NT2/D1 (cell line): ENCODE measurements around the gene UTP4.

Experiments used
- DNase-seq: peaks from one replicate; pipeline ENCODE4 v3.0.0-alpha.2; 2011; ENCODE audit warnings: low read depth, low spot score
- H3K27me3 ChIP-seq: 2 replicates; pipeline ENCODE4 v1.6.0; 2011; ENCODE audit warnings: mild to moderate bottlenecking; ENCODE audit not compliant: insufficient read length, insufficient read depth
- H3K36me3 ChIP-seq: 2 replicates; pipeline ENCODE4 v1.6.1; 2011; ENCODE audit warnings: mild to moderate bottlenecking, low read length, mixed read lengths; ENCODE audit not compliant: insufficient read depth, insufficient read length
- H3K4me1 ChIP-seq: 2 replicates; pipeline ENCODE4 v1.5.1; 2011; ENCODE audit not compliant: insufficient read depth, insufficient read length
- H3K4me3 ChIP-seq: 2 replicates; pipeline ENCODE4 v1.5.1; 2011; ENCODE audit warnings: low read depth; ENCODE audit not compliant: insufficient read length
- H3K9ac ChIP-seq: 2 replicates; pipeline ENCODE4 v1.6.0; 2011; ENCODE audit warnings: low read depth; ENCODE audit not compliant: insufficient read length
- H3K9me3 ChIP-seq: 2 replicates; pipeline ENCODE4 v1.5.1; 2011; ENCODE audit warnings: mild to moderate bottlenecking, low read length; ENCODE audit not compliant: insufficient read depth
- SUZ12 ChIP-seq: IDR thresholded peaks from 2 replicates; pipeline ENCODE4 v1.6.1; 2011; ENCODE audit not compliant: insufficient read length, insufficient read depth; ENCODE audit errors: extremely low read depth
- YY1 ChIP-seq: IDR thresholded peaks from 2 replicates; pipeline ENCODE4 v1.6.1; 2011; ENCODE audit not compliant: insufficient read length, insufficient read depth
- ZNF274 ChIP-seq: IDR thresholded peaks from 2 replicates; pipeline ENCODE4 v1.6.1; 2011; ENCODE audit warnings: mild to moderate bottlenecking, low read depth, low read length

UTP4 gene

GRCh38 chr16:69111876-69112230 is 20.6 kb upstream of the UTP4 start:
- H3K36me3 ChIP-seq, result peaks cover 73% of the 10 kb centered on the region
- no peak overlapping the region for H3K4me3 ChIP-seq
- DNase-seq, result no peak
- no peaks in the 10 kb centered on the region for H3K27me3 ChIP-seq
- TF ChIP-seq YY1 (no peak), ZNF274 (no peak), SUZ12 (no peak)
- H3K9ac ChIP-seq, result peak overlapping the region; percentile 18
- peaks cover 15% of the 10 kb centered on the region for H3K4me1 ChIP-seq
- H3K9me3 ChIP-seq, result no peaks in the 10 kb centered on the region

DNA sequence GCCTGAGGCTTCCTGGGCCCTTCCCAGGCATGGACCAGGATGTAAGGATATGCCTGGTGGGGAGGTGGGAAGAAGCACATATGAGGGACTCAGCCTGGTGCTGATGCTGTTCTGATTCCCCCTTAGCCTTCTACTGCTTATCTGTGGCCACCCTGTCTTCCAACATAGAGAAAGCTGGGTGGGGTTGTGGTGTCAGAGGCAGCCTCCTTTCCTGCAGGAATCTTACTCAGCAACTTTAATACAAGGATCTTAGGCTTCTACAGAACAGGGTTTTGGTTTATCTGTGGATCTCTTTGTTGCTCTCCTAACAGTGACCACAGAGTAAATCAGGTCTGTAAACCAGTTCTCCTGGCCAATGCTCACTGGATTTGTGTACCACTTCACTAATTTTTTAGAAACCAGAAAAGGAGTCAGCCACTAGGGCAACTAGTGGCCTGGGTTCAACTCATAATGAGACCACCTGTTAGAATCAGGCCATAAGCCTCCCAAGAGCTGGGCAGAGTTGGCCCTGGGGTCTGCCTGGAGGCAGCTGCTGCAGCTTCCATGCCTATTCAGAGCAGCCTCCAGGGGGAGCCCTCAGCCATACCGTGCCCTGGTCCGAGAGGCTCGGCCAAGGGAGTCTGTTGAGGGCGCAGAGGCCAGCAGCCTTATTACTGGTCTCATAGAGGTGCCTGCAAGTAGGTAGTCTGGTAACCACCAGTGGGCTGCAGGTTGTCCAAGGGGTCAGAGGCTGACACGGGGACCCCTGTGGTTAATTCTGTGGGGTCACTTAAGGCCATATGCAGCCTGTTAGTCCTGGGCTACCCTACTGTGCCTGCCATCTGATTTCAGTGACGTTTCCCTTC is 19.9 kb upstream of the UTP4 start:
- Histone ChIP-seq H3K27me3 (no peaks in the 10 kb centered on the region), H3K36me3 (peaks cover 80% of the 10 kb centered on the region), H3K9ac (peak overlapping the region; percentile 4), H3K4me3 (no peak overlapping the region), H3K4me1 (peaks cover 15% of the 10 kb centered on the region), H3K9me3 (peaks cover under 1% of the 10 kb centered on the region; the same call in 1 of the 2 replicates)
- no peak for TF ChIP-seq SUZ12
- no peak for TF ChIP-seq YY1
- no peak for TF ChIP-seq ZNF274
- no peak for DNase-seq

GRCh38 chr16:69113216-69113615 is 19.2 kb upstream of the UTP4 start:
- no peak overlapping the region for H3K9ac ChIP-seq
- no peak for DNase-seq
- H3K4me3 ChIP-seq, result no peak overlapping the region
- no peaks in the 10 kb centered on the region for H3K27me3 ChIP-seq
- no peak for TF ChIP-seq YY1
- no peak for TF ChIP-seq ZNF274
- peaks cover 87% of the 10 kb centered on the region for H3K36me3 ChIP-seq
- H3K9me3 ChIP-seq, result peaks cover 8% of the 10 kb centered on the region; the same call in 1 of the 2 replicates
- H3K4me1 ChIP-seq, result peaks cover 15% of the 10 kb centered on the region

DNA sequence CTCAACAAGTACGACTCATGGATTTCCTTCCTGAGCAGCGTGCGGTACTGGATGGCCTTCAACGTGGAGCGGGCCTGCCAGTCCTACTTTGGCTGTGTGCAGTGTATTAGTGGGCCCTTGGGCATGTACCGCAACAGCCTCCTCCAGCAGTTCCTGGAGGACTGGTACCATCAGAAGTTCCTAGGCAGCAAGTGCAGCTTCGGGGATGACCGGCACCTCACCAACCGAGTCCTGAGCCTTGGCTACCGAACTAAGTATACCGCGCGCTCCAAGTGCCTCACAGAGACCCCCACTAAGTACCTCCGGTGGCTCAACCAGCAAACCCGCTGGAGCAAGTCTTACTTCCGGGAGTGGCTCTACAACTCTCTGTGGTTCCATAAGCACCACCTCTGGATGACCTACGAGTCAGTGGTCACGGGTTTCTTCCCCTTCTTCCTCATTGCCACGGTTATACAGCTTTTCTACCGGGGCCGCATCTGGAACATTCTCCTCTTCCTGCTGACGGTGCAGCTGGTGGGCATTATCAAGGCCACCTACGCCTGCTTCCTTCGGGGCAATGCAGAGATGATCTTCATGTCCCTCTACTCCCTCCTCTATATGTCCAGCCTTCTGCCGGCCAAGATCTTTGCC is 18.0 kb upstream of the UTP4 start:
- Histone ChIP-seq H3K4me1 (peaks cover 7% of the 10 kb centered on the region), H3K27me3 (no peaks in the 10 kb centered on the region), H3K4me3 (no peak overlapping the region), H3K9me3 (peaks cover 18% of the 10 kb centered on the region; the same call in 1 of the 2 replicates), H3K36me3 (peaks cover 96% of the 10 kb centered on the region), H3K9ac (no peak overlapping the region)
- no peak for DNase-seq
- TF ChIP-seq YY1 (no peak), ZNF274 (no peak), SUZ12 (no peak)

- H3K36me3 ChIP-seq, result peaks cover 96% of the 10 kb centered on the region
- TF ChIP-seq YY1 (no peak), SUZ12 (no peak)
- H3K9me3 ChIP-seq, result peaks cover 18% of the 10 kb centered on the region; the same call in 1 of the 2 replicates
- DNase-seq, result no peak
- no peaks in the 10 kb centered on the region for H3K27me3 ChIP-seq
- H3K9ac ChIP-seq, result no peak overlapping the region
- peaks cover 6% of the 10 kb centered on the region for H3K4me1 ChIP-seq
- H3K4me3 ChIP-seq, result no peak overlapping the region
Observed at GRCh38 chr16:69114976-69115355, 17.5 kb upstream of the UTP4 start.

- H3K9me3 ChIP-seq, result peaks cover 18% of the 10 kb centered on the region; the same call in 1 of the 2 replicates
- H3K9ac ChIP-seq, result no peak overlapping the region
- H3K27me3 ChIP-seq, result no peaks in the 10 kb centered on the region
- TF ChIP-seq ZNF274, result no peak
- no peak for TF ChIP-seq YY1
- TF ChIP-seq SUZ12, result no peak
- peaks cover 6% of the 10 kb centered on the region for H3K4me1 ChIP-seq
- DNase-seq, result no peak
- no peak overlapping the region for H3K4me3 ChIP-seq
- peaks cover 98% of the 10 kb centered on the region for H3K36me3 ChIP-seq
Observed at GRCh38 chr16:69115361-69115760, 17.1 kb upstream of the UTP4 start.

- DNase-seq, result no peak
- H3K36me3 ChIP-seq, result peaks cover 98% of the 10 kb centered on the region
- peaks cover 6% of the 10 kb centered on the region for H3K4me1 ChIP-seq
- H3K9me3 ChIP-seq, result peaks cover 18% of the 10 kb centered on the region; the same call in 1 of the 2 replicates
- H3K27me3 ChIP-seq, result no peaks in the 10 kb centered on the region
- TF ChIP-seq SUZ12, result no peak
- no peak for TF ChIP-seq YY1
- no peak for TF ChIP-seq ZNF274
- H3K4me3 ChIP-seq, result no peak overlapping the region
- no peak overlapping the region for H3K9ac ChIP-seq
Observed at GRCh38 chr16:69115837-69116236, 16.6 kb upstream of the UTP4 start.
